ENCODE results near the gene FNDC1.
"Not testable (repeated sequence)": the region's sequence is repeated elsewhere in the genome, so short reads cannot be mapped to it uniquely, and the experiment has no call there.

GRCh38 chr6:159284661-159285060 lies 115.5 kb downstream of the FNDC1 start:
- not testable (repeated sequence) for TF ChIP-seq ZNF263 (CRISPR knock-in tag; IDR thresholded peaks at IDR 0.05); MAFK (conservative IDR thresholded peaks at IDR 0.05 in 1 of 2, IDR thresholded peaks at IDR 0.05 in 1 of 2; ENCODE audit: low read length in 2 of 2); ZNF639 (CRISPR knock-in tag; conservative IDR thresholded peaks at IDR 0.05); ZNF12 (CRISPR knock-in tag; IDR thresholded peaks at IDR 0.05)
